K562 (cell line): ENCODE data around the gene CD47.

ENCODE experiments used
- ATF6 ChIP-seq: sonication (generic); formaldehyde crosslinking; IDR thresholded peaks from 2 replicates; pipeline ENCODE4 v1.4.0; 2020; ENCODE audit warnings: mild to moderate bottlenecking, missing genetic modification reagents
- CTCF ChIP-seq, 3 experiments: IDR thresholded peaks in 2 of 3; conservative IDR thresholded peaks in 1 of 3; 2 replicates each; pipeline ENCODE4 v1.5.1; 2011 to 2012; ENCODE audit warnings: low read length in 3 of 3, mild to moderate bottlenecking in 3 of 3, control low read depth in 2 of 3, improper control_type of control experiment in 1 of 3, inconsistent platforms in 1 of 3, low read depth in 1 of 3, mixed read lengths in 1 of 3, moderate library complexity in 1 of 3; ENCODE audit not compliant: insufficient read depth in 2 of 3
- FOXJ3 ChIP-seq: sonication (generic); formaldehyde crosslinking; IDR thresholded peaks from 2 replicates; pipeline ENCODE4 v1.4.0; 2020; ENCODE audit warnings: mild to moderate bottlenecking, missing genetic modification reagents
- FOXK1 ChIP-seq: sonication (generic); formaldehyde crosslinking; IDR thresholded peaks from 2 replicates; pipeline ENCODE4 v1.8.0; 2022; ENCODE audit warnings: missing genetic modification reagents, mild to moderate bottlenecking, borderline replicate concordance
- FOXP4 ChIP-seq: sonication (generic); formaldehyde crosslinking; IDR thresholded peaks from 2 replicates; pipeline ENCODE4 v1.8.0; 2022; ENCODE audit warnings: mild to moderate bottlenecking, missing genetic modification reagents, borderline replicate concordance
- HEY1 ChIP-seq: fragments of 250-450 bp; sonication (Bioruptor Pico); IDR thresholded peaks from 2 replicates; pipeline ENCODE4 v1.5.0; 2020; ENCODE audit warnings: mild to moderate bottlenecking, moderate library complexity, borderline replicate concordance
- NFATC3 ChIP-seq: fragments of 450-650 bp; IDR thresholded peaks from 2 replicates; pipeline ENCODE4 v1.6.1; 2017; ENCODE audit warnings: mild to moderate bottlenecking
- NFRKB ChIP-seq: fragments of 450-650 bp; IDR thresholded peaks from 2 replicates; pipeline ENCODE4 v1.6.1; 2016; ENCODE audit warnings: low read depth
- POLR2A ChIP-seq: fragments of 450-650 bp; conservative IDR thresholded peaks from 2 replicates; pipeline ENCODE4 v1.6.1; 2016
- PTBP1 ChIP-seq: fragments of 200-400 bp; formaldehyde crosslinking; IDR thresholded peaks from 2 replicates; pipeline ENCODE4 v1.6.1; 2017; ENCODE audit warnings: low read depth, low read length
- RCOR1 ChIP-seq, 2 experiments: IDR thresholded peaks; 2 replicates each; pipeline ENCODE4 v1.6.1; 2012; ENCODE audit warnings: low read depth in 2 of 2, low read length in 2 of 2, borderline replicate concordance in 1 of 2, improper control_type of control experiment in 1 of 2
- USF2 ChIP-seq: sonication (generic); formaldehyde crosslinking; IDR thresholded peaks from 2 replicates; pipeline ENCODE4 v1.5.0; 2020; ENCODE audit warnings: missing genetic modification reagents
- ZNF140 ChIP-seq: fragments of 250-450 bp; sonication (Bioruptor Pico); IDR thresholded peaks from 2 replicates; pipeline ENCODE4 v1.8.0; 2021; ENCODE audit warnings: moderate library complexity, mild to moderate bottlenecking, inconsistent platforms
- ZNF165 ChIP-seq: fragments of 250-450 bp; sonication (Bioruptor Pico); IDR thresholded peaks from 2 replicates; pipeline ENCODE4 v1.4.0; 2020; ENCODE audit warnings: borderline replicate concordance

GRCh38 chr3:108008106-108008505, 82.7 kb downstream of the CD47 start:
- no peak for TF ChIP-seq CTCF (IDR thresholded peaks at IDR 0.05 in 2 of 3, conservative IDR thresholded peaks at IDR 0.05 in 1 of 3; ENCODE audit: insufficient read depth in 2 of 3, low read depth in 1 of 3, low read length in 3 of 3)
- TF ChIP-seq RCOR1 (IDR thresholded peaks at IDR 0.05; ENCODE audit: borderline replicate concordance in 1 of 2, low read depth in 2 of 2, low read length in 2 of 2): no peak
- no peak for TF ChIP-seq FOXK1 (CRISPR knock-in tag)
- no peak for TF ChIP-seq ATF6 (CRISPR knock-in tag)
- TF ChIP-seq PTBP1: no peak
- TF ChIP-seq NFRKB: no peak
- TF ChIP-seq FOXJ3: no peak
- no peak for TF ChIP-seq USF2 (CRISPR knock-in tag)
- TF ChIP-seq ZNF140 (CRISPR knock-in tag): no peak
- no peak for TF ChIP-seq ZNF165 (CRISPR knock-in tag)
- no peak for TF ChIP-seq FOXP4 (CRISPR knock-in tag)
- no peak for TF ChIP-seq HEY1 (CRISPR knock-in tag)
- no peak for TF ChIP-seq NFATC3
- no peak for TF ChIP-seq POLR2A
